HepG2 (cell line): ENCODE measurements around the gene NOX3. TPM values are rescaled to one million over a fixed set of nuclear protein-coding genes. Genes with fewer than 3 reads are reported as not detected.
A peak's percentile ranks its signal among the peaks of the same experiment; 100 is the strongest.
"Not testable (repeated sequence)": the region's sequence is repeated elsewhere in the genome, so short reads cannot be mapped to it uniquely, and the experiment has no call there.

Experiments
- ATAC-seq: fragments of 200-7000 bp; cut with Tn5 transposase; 3 replicates; pipeline ENCODE4 v1.9.1; 2020; ENCODE audit warnings: mild to moderate bottlenecking, moderate library complexity
- BruUV-seq: library from RNA; stranded (reverse); fragments of 400-500 nt; replicated peaks from 2 replicates; lab custom pipeline; 2021; lab: Mats Ljungman, UMichigan
- CTCF ChIA-PET: fragments of 300-600 bp; formaldehyde crosslinking; extraction: SDS; loops from one replicate; lab custom pipeline; 2021; ENCODE audit warnings: low total read pairs, inconsistent platforms, low intra/inter-chr PET ratio; lab: Yijun Ruan, JAX
- POLR2A ChIA-PET: fragments of 350-600 bp; sonication (Branson Sonifier 250); formaldehyde crosslinking; loops from one replicate; lab custom pipeline; 2020; ENCODE audit warnings: antibody characterized with exemption, inconsistent platforms; lab: Yijun Ruan, JAX
- DNase-seq: peaks from one replicate; pipeline ENCODE4 v3.0.0-alpha.2; 2015; ENCODE audit warnings: low spot score
- FAIRE-seq: peaks from 3 replicates; lab custom pipeline; 2011; peaks lifted over from hg19 to GRCh38; lab: Jason Lieb, UNC
- H2AFZ ChIP-seq: one replicate; pipeline ENCODE4 v1.6.1; 2011; ENCODE audit warnings: low read length, inconsistent platforms
- H3K27ac ChIP-seq: fragments of 300-600 bp; 3 replicates; pipeline ENCODE4 v1.8.0; 2011; ENCODE audit warnings: mixed run types, mild to moderate bottlenecking, mixed read lengths, low read length, inconsistent platforms; ENCODE audit not compliant: insufficient read depth; ENCODE audit errors: extremely low read length
- H3K27me3 ChIP-seq, 2 experiments: fragments of 200-600 bp in 1 of 2; 2 replicates in 1 of 2; 3 replicates in 1 of 2; pipeline versions ENCODE4 v1.6.0 to v1.8.0; 2011; ENCODE audit warnings: low read length in 2 of 2, mild to moderate bottlenecking in 2 of 2, moderate library complexity in 2 of 2, inconsistent platforms in 1 of 2; ENCODE audit not compliant: insufficient read depth in 2 of 2, control insufficient read depth in 1 of 2
- H3K36me3 ChIP-seq, 2 experiments: fragments of 200-600 bp in 1 of 2; replicated peaks in 1 of 2; 2 replicates in 1 of 2; 3 replicates in 1 of 2; pipeline versions ENCODE4 v1.5.1 to v1.8.0; 2011; ENCODE audit warnings: low read length in 2 of 2, inconsistent platforms in 1 of 2; ENCODE audit not compliant: insufficient read depth in 2 of 2, control insufficient read depth in 1 of 2
- H3K4me1 ChIP-seq: 2 replicates; pipeline ENCODE4 v1.5.1; 2012; ENCODE audit warnings: low read length, inconsistent platforms; ENCODE audit not compliant: insufficient read depth
- H3K4me2 ChIP-seq: 2 replicates; pipeline ENCODE4 v1.6.0; 2011; ENCODE audit warnings: low read depth, low read length, inconsistent platforms
- H3K4me3 ChIP-seq, 3 experiments: fragments of 200-600 bp in 1 of 3; sonication (generic), shearing (Covaris generic) in 1 of 3; replicated peaks in 1 of 3; 2 replicates each; pipeline ENCODE4 v1.5.1; 2011 to 2016; ENCODE audit warnings: low read length in 3 of 3, inconsistent platforms in 2 of 3, low read depth in 2 of 3, mild to moderate bottlenecking in 2 of 3, control low read depth in 1 of 3, mixed read lengths in 1 of 3; ENCODE audit not compliant: insufficient read depth in 1 of 3
- H3K79me2 ChIP-seq: one replicate; pipeline ENCODE4 v1.6.1; 2011; ENCODE audit warnings: low read length, inconsistent platforms; ENCODE audit not compliant: insufficient read depth
- H3K9ac ChIP-seq: 2 replicates; pipeline ENCODE4 v1.6.0; 2011; ENCODE audit warnings: mild to moderate bottlenecking, low read depth, low read length, inconsistent platforms; ENCODE audit not compliant: insufficient read depth
- H3K9me3 ChIP-seq: 2 replicates; pipeline ENCODE4 v1.5.1; 2012; ENCODE audit warnings: mild to moderate bottlenecking, low read length
- H4K20me1 ChIP-seq: 2 replicates; pipeline ENCODE4 v1.6.0; 2011; ENCODE audit warnings: inconsistent platforms, mild to moderate bottlenecking, low read length, moderate library complexity; ENCODE audit not compliant: insufficient read depth
- KLF12 ChIP-seq: sonication (generic); formaldehyde crosslinking; IDR thresholded peaks from 2 replicates; pipeline ENCODE4 v1.4.0; 2020; ENCODE audit warnings: missing genetic modification reagents, borderline replicate concordance
- TP53 ChIP-seq: sonication (generic); formaldehyde crosslinking; conservative IDR thresholded peaks from 2 replicates; pipeline ENCODE4 v1.4.0; 2020; ENCODE audit warnings: missing genetic modification reagents
- ZKSCAN8 ChIP-seq: IDR thresholded peaks from 2 replicates; pipeline ENCODE4 v1.6.1; 2016; ENCODE audit warnings: borderline replicate concordance, missing genetic modification reagents, missing compliant biosample characterization
- ZNF121 ChIP-seq: sonication (generic); formaldehyde crosslinking; IDR thresholded peaks from 2 replicates; pipeline ENCODE4 v1.5.0; 2020; ENCODE audit warnings: mild to moderate bottlenecking, missing genetic modification reagents
- ZNF124 ChIP-seq: sonication (generic); formaldehyde crosslinking; IDR thresholded peaks from 2 replicates; pipeline ENCODE4 v1.4.0; 2020; ENCODE audit warnings: missing genetic modification reagents
- ZNF232 ChIP-seq: sonication (generic); formaldehyde crosslinking; IDR thresholded peaks from 2 replicates; pipeline ENCODE4 v1.4.0; 2020; ENCODE audit warnings: missing genetic modification reagents, borderline replicate concordance
- ZNF44 ChIP-seq: sonication (generic); formaldehyde crosslinking; IDR thresholded peaks from 2 replicates; pipeline ENCODE4 v1.5.1; 2020; ENCODE audit warnings: mild to moderate bottlenecking, missing genetic modification reagents
- WGBS: methylation state at CpG from one replicate; pipeline ENCODE4 v1.1.6; 2017; ENCODE audit warnings: low lambda C conversion rate; 5-methylcytosine and 5-hydroxymethylcytosine counted together
- in situ Hi-C: cut with HindIII; loops from 2 replicates; pipeline ENCODE4 v1.10.0; 2017; ENCODE audit warnings: low pct_unique_long_range_greater_than_20kb; ENCODE audit not compliant: extremely low pct_ligation_motif_present
- intact Hi-C: fragments of 100-400 bp; cut with micrococcal nuclease; formaldehyde crosslinking; loops from one replicate; pipeline ENCODE4 v1.10.0; 2022; ENCODE audit not compliant: unreplicated experiment
- polyA plus RNA-seq, 8 experiments: library from polyadenylated mRNA; depleted of rRNA in 3 of 8; stranded (reverse) in 7 of 8; unstranded in 1 of 8; fragments of >200 nt; fragmentation: Illumina TruSeq in 4 of 8; extraction: Trizol in 4 of 8; gene quantifications; 2 replicates each; pipeline versions ENCODE4 v1.2.1 to v1.2.3, GENCODE V29; 2011 to 2016; ENCODE audit warnings: low read depth in 4 of 8, missing spikeins in 1 of 8, mixed read lengths in 1 of 8; ENCODE audit not compliant: insufficient read depth in 1 of 8
- total RNA-seq, 5 experiments: library from RNA; depleted of rRNA; stranded (reverse); fragments of >200 nt; fragmentation: Illumina TruSeq; extraction: Trizol; gene quantifications; 2 replicates each; pipeline ENCODE4 v1.2.3, GENCODE V29; 2016; ENCODE audit warnings: low read depth in 1 of 5
- TF ChIP-seq, protein P1 (sequence below): sonication (generic); formaldehyde crosslinking; IDR thresholded peaks from 2 replicates; pipeline ENCODE4 v1.8.1; 2023; ENCODE audit warnings: mild to moderate bottlenecking, missing genetic modification reagents

Gene NOX3
- total and polyA plus RNA-seq, 2 of the 13 experiments (the other 11 are each of a cell fraction or from before 2014, with no cell fraction given): 0.09 to 0.18 TPM

DNA sequence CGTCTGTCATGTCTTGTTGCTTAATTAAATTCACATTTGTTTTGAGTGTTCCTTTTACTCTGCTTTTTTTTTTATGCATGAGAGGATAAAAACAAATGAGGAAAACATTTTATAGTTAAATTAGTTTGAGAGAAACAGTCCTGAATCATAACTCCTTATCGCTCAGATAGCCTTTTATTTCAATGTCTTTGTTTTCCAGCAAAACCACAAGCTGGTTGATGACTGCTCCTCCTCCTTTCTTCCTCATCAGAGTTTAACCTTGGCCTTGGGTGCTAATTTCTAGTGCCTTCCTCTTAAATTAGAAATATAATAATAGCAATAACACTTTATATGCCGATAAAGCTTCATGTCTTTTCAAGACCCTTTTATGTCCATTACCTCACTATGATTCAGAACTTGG lies 3.1 kb downstream of the NOX3 start:
- H3K9me3 ChIP-seq: no peaks in the 10 kb centered on the region
- DNase-seq: no peak
- intact Hi-C loops (no loop called here), in situ Hi-C loops (no loop called here)
- H3K36me3 ChIP-seq: no peaks in the 10 kb centered on the region
- H2AFZ ChIP-seq: no peak overlapping the region
- H3K4me3 ChIP-seq: no peak overlapping the region
- CTCF ChIA-PET: no interaction called here
- BruUV-seq: no TSS peak
- H3K27ac ChIP-seq: no peak overlapping the region
- H3K79me2 ChIP-seq: no peaks in the 10 kb centered on the region
- no peaks in the 10 kb centered on the region for H3K27me3 ChIP-seq
- TF ChIP-seq KLF12 (no peak), ZNF124 (CRISPR knock-in tag) (no peak), ZNF232 (CRISPR knock-in tag) (no peak), ZNF44 (no peak), TP53 (CRISPR knock-in tag) (no peak), ZKSCAN8 (CRISPR knock-in tag) (no peak)
- TF ChIP-seq, protein P1, sequence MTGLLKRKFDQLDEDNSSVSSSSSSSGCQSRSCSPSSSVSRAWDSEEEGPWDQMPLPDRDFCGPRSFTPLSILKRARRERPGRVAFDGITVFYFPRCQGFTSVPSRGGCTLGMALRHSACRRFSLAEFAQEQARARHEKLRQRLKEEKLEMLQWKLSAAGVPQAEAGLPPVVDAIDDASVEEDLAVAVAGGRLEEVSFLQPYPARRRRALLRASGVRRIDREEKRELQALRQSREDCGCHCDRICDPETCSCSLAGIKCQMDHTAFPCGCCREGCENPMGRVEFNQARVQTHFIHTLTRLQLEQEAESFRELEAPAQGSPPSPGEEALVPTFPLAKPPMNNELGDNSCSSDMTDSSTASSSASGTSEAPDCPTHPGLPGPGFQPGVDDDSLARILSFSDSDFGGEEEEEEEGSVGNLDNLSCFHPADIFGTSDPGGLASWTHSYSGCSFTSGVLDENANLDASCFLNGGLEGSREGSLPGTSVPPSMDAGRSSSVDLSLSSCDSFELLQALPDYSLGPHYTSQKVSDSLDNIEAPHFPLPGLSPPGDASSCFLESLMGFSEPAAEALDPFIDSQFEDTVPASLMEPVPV (CRISPR knock-in tag): no peak
- FAIRE-seq: no peak
- H3K9ac ChIP-seq: no peak overlapping the region
- ATAC-seq: no peak
- H4K20me1 ChIP-seq: no peaks in the 10 kb centered on the region
- 98% methylated on average over 3 of the region's 3 CpGs for WGBS
- H3K4me1 ChIP-seq: peaks cover 33% of the 10 kb centered on the region
- POLR2A ChIA-PET: interaction anchor here (1.5 kb wide), 1 partner anchor 53 kb away, joined by 3 read pairs; no protein-coding TSS in a partner anchor
- no peak overlapping the region for H3K4me2 ChIP-seq

GRCh38 chr6:155451530-155451929 lies 4.1 kb downstream of the NOX3 start:
- H3K27me3 ChIP-seq, CTCF ChIA-PET, H3K4me2 ChIP-seq, intact Hi-C loops, H3K9ac ChIP-seq, ATAC-seq, BruUV-seq, H3K36me3 ChIP-seq, H3K4me3 ChIP-seq, DNase-seq, H3K27ac ChIP-seq, in situ Hi-C loops, H4K20me1 ChIP-seq, FAIRE-seq, POLR2A ChIA-PET, H2AFZ ChIP-seq, H3K79me2 ChIP-seq, H3K9me3 ChIP-seq: not testable (repeated sequence)
- peaks cover 43% of the 10 kb centered on the region for H3K4me1 ChIP-seq
- 88% methylated on average over 7 of the region's 7 CpGs for whole genome bisulfite sequencing
- peak; percentile 88 for TF ChIP-seq ZNF121
